ENCODE data around the gene NFIB.

Gene NFIB

GRCh38 chr9:14343261-14344031, 29.5 kb upstream of the NFIB start:
- no peaks in the 10 kb centered on the region for H3K9me3 ChIP-seq (ENCODE audit: control insufficient read depth, low read length)
- no peaks in the 10 kb centered on the region for H3K36me3 ChIP-seq (ENCODE audit: control insufficient read depth, insufficient read depth, low read length)
- no peak overlapping the region for H3K9ac ChIP-seq (ENCODE audit: low read length)
- H3K27me3 ChIP-seq (ENCODE audit: control insufficient read depth, insufficient read depth, low read length): peaks cover 84% of the 10 kb centered on the region
- H3K4me3 ChIP-seq (ENCODE audit: low read length): no peak overlapping the region
- peaks cover 29% of the 10 kb centered on the region for H3K4me1 ChIP-seq (ENCODE audit: control insufficient read depth, insufficient read depth, low read length)

- no peaks in the 10 kb centered on the region for H3K36me3 ChIP-seq (ENCODE audit: control insufficient read depth, insufficient read depth, low read length)
- peaks cover 76% of the 10 kb centered on the region for H3K27me3 ChIP-seq (ENCODE audit: control insufficient read depth, insufficient read depth, low read length)
- no peak overlapping the region for H3K4me3 ChIP-seq (ENCODE audit: low read length)
- H3K9me3 ChIP-seq (ENCODE audit: control insufficient read depth, low read length): no peaks in the 10 kb centered on the region
- H3K4me1 ChIP-seq (ENCODE audit: control insufficient read depth, insufficient read depth, low read length): peaks cover 22% of the 10 kb centered on the region
- no peak overlapping the region for H3K9ac ChIP-seq (ENCODE audit: low read length)
Observed at GRCh38 chr9:14342736-14343135, 28.8 kb upstream of the NFIB start.

- no peaks in the 10 kb centered on the region for H3K9me3 ChIP-seq (ENCODE audit: control insufficient read depth, low read length)
- peaks cover 10% of the 10 kb centered on the region for H3K4me1 ChIP-seq (ENCODE audit: control insufficient read depth, insufficient read depth, low read length)
- no peaks in the 10 kb centered on the region for H3K36me3 ChIP-seq (ENCODE audit: control insufficient read depth, insufficient read depth, low read length)
- no peak overlapping the region for H3K9ac ChIP-seq (ENCODE audit: low read length)
- no peak overlapping the region for H3K4me3 ChIP-seq (ENCODE audit: low read length)
- peaks cover 65% of the 10 kb centered on the region for H3K27me3 ChIP-seq (ENCODE audit: control insufficient read depth, insufficient read depth, low read length)
Observed at GRCh38 chr9:14341437-14342122, 27.6 kb upstream of the NFIB start.

GRCh38 chr9:14340994-14341393, 27.1 kb upstream of the NFIB start:
- H3K9me3 ChIP-seq (ENCODE audit: control insufficient read depth, low read length): no peaks in the 10 kb centered on the region
- H3K27me3 ChIP-seq (ENCODE audit: control insufficient read depth, insufficient read depth, low read length): peaks cover 59% of the 10 kb centered on the region
- H3K36me3 ChIP-seq (ENCODE audit: control insufficient read depth, insufficient read depth, low read length): no peaks in the 10 kb centered on the region
- no peak overlapping the region for H3K4me3 ChIP-seq (ENCODE audit: low read length)
- H3K9ac ChIP-seq (ENCODE audit: low read length): no peak overlapping the region
- peaks cover 4% of the 10 kb centered on the region for H3K4me1 ChIP-seq (ENCODE audit: control insufficient read depth, insufficient read depth, low read length)

GRCh38 chr9:14340219-14340873, 26.4 kb upstream of the NFIB start:
- no peak overlapping the region for H3K4me3 ChIP-seq (ENCODE audit: low read length)
- no peaks in the 10 kb centered on the region for H3K36me3 ChIP-seq (ENCODE audit: control insufficient read depth, insufficient read depth, low read length)
- peaks cover 53% of the 10 kb centered on the region for H3K27me3 ChIP-seq (ENCODE audit: control insufficient read depth, insufficient read depth, low read length)
- H3K9ac ChIP-seq (ENCODE audit: low read length): no peak overlapping the region
- H3K9me3 ChIP-seq (ENCODE audit: control insufficient read depth, low read length): no peaks in the 10 kb centered on the region
- H3K4me1 ChIP-seq (ENCODE audit: control insufficient read depth, insufficient read depth, low read length): no peaks in the 10 kb centered on the region

DNA sequence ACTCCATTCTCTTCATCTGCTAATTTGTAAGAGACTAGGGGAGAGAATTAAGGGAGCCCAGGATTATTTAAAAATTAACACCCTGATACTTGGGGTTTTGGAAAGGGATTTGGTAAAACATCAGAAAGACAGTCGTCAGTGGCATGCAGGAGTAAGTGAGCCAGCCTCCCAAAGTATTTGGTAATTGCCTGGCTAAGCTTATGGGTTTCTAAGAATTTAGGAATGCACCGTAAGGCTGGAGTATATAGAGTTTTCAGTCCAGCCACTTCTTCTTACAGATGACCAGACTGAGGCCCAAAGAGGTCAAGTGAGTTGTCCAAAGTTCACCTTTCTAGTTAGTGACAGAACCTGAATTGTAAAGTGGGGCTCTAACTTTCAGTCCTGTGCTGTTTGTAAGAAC, 25.8 kb upstream of the NFIB start:
- H3K9me3 ChIP-seq (ENCODE audit: control insufficient read depth, low read length): no peaks in the 10 kb centered on the region
- H3K4me1 ChIP-seq (ENCODE audit: control insufficient read depth, insufficient read depth, low read length): no peaks in the 10 kb centered on the region
- H3K36me3 ChIP-seq (ENCODE audit: control insufficient read depth, insufficient read depth, low read length): no peaks in the 10 kb centered on the region
- H3K4me3 ChIP-seq (ENCODE audit: low read length): no peak overlapping the region
- H3K9ac ChIP-seq (ENCODE audit: low read length): no peak overlapping the region
- H3K27me3 ChIP-seq (ENCODE audit: control insufficient read depth, insufficient read depth, low read length): peaks cover 47% of the 10 kb centered on the region

DNA sequence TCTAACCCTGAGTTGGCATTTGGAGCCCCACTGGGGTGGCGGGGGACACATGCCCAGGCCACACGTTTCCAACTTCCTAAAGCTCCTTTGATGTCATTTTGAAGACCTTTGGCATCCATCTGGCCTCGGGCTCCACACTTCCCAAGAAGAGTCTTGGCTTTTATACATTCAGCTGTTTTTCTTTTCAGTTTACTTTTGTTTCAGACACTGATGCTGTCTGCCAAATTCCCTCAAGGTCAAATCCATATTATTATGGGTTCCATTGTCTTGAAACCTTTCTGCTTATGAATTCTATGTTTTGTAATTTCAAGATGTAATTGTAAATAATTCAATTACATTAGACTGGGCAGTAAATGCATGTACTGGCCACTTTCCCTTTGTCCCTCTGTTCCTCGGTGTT, 23.7 kb upstream of the NFIB start:
- H3K27me3 ChIP-seq (ENCODE audit: control insufficient read depth, insufficient read depth, low read length): peaks cover 27% of the 10 kb centered on the region
- H3K36me3 ChIP-seq (ENCODE audit: control insufficient read depth, insufficient read depth, low read length): no peaks in the 10 kb centered on the region
- no peaks in the 10 kb centered on the region for H3K4me1 ChIP-seq (ENCODE audit: control insufficient read depth, insufficient read depth, low read length)
- no peak overlapping the region for H3K9ac ChIP-seq (ENCODE audit: low read length)
- no peaks in the 10 kb centered on the region for H3K9me3 ChIP-seq (ENCODE audit: control insufficient read depth, low read length)
- H3K4me3 ChIP-seq (ENCODE audit: low read length): no peak overlapping the region

DNA sequence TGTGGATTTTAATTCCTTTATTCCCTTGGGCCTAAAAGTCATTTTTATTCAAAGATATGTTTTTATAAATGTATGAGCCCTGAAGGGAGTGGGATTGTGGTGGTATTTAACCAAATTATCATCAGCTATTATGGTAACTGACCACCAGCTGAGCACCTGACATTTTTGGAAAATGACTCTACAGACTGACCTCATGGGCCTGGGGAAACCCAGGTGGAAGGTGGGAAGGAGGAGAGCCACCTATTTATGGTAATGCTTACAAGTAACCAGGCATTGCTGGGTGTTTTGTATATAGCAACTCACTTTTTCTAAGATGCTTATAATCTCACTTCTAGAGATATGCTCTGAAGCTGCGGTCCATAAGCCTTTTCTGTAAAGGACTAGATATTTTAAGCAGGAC, 22.3 kb upstream of the NFIB start:
- no peak overlapping the region for H3K4me3 ChIP-seq (ENCODE audit: low read length)
- H3K9me3 ChIP-seq (ENCODE audit: control insufficient read depth, low read length): no peaks in the 10 kb centered on the region
- H3K9ac ChIP-seq (ENCODE audit: low read length): no peak overlapping the region
- H3K4me1 ChIP-seq (ENCODE audit: control insufficient read depth, insufficient read depth, low read length): no peaks in the 10 kb centered on the region
- H3K36me3 ChIP-seq (ENCODE audit: control insufficient read depth, insufficient read depth, low read length): no peaks in the 10 kb centered on the region
- H3K27me3 ChIP-seq (ENCODE audit: control insufficient read depth, insufficient read depth, low read length): peaks cover 14% of the 10 kb centered on the region

- no peak overlapping the region for H3K4me3 ChIP-seq (ENCODE audit: low read length)
- H3K4me1 ChIP-seq (ENCODE audit: control insufficient read depth, insufficient read depth, low read length): no peaks in the 10 kb centered on the region
- H3K27me3 ChIP-seq (ENCODE audit: control insufficient read depth, insufficient read depth, low read length): no peaks in the 10 kb centered on the region
- no peaks in the 10 kb centered on the region for H3K9me3 ChIP-seq (ENCODE audit: control insufficient read depth, low read length)
- no peaks in the 10 kb centered on the region for H3K36me3 ChIP-seq (ENCODE audit: control insufficient read depth, insufficient read depth, low read length)
- H3K9ac ChIP-seq (ENCODE audit: low read length): no peak overlapping the region
Observed at GRCh38 chr9:14331120-14331519, 17.2 kb upstream of the NFIB start.

DNA sequence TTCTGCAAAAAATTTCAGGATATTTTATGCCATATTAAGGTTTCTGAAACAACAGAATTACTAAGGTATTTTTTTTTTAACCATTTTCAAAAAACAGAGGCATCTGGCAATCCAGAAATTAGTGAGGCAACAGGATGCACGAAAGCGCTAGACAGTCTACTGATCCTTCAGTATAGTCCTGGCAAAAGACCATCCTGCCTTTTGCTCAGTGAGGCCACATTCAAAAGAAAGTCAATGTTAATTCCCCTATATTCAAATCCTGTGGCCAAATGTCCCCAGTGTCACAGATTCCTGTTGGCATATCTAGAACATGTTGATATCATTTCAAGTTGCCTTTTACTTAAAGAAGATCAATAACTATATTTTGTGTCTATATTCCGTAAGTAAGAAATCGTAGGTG, 13.1 kb upstream of the NFIB start:
- H3K4me3 ChIP-seq (ENCODE audit: low read length): no peak overlapping the region
- no peak overlapping the region for H3K9ac ChIP-seq (ENCODE audit: low read length)
- H3K4me1 ChIP-seq (ENCODE audit: control insufficient read depth, insufficient read depth, low read length): no peaks in the 10 kb centered on the region
- H3K9me3 ChIP-seq (ENCODE audit: control insufficient read depth, low read length): no peaks in the 10 kb centered on the region
- no peaks in the 10 kb centered on the region for H3K36me3 ChIP-seq (ENCODE audit: control insufficient read depth, insufficient read depth, low read length)
- no peaks in the 10 kb centered on the region for H3K27me3 ChIP-seq (ENCODE audit: control insufficient read depth, insufficient read depth, low read length)

DNA sequence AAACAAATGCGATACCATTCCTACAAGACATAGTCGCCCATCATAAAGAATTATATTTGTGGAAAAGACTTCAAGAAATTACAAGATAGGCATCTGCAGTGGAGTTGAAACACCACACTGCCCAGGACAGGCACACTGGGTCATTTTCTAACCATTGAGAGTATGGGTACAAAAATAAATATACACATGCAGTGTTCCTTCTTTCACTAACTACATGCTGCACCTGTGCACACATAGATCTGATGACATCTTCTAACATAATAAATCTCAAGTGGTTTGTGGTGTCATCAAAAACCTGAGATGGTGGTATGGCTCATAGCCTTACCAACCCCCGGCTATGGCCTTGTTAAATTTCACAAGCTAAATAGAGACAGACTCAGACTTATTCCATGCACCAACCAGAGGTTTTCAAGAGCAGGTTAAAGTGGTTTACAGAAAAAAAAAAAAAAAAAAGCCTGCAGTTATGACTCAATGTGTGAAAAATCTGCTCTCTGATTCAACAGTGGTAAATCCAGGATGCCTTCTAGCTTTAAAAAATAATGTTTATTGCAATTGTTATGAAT, 12.4 kb upstream of the NFIB start:
- Histone ChIP-seq H3K4me3 (ENCODE audit: low read length) (no peak overlapping the region), H3K36me3 (ENCODE audit: control insufficient read depth, insufficient read depth, low read length) (no peaks in the 10 kb centered on the region), H3K4me1 (ENCODE audit: control insufficient read depth, insufficient read depth, low read length) (peaks cover 4% of the 10 kb centered on the region), H3K27me3 (ENCODE audit: control insufficient read depth, insufficient read depth, low read length) (no peaks in the 10 kb centered on the region), H3K9me3 (ENCODE audit: control insufficient read depth, low read length) (no peaks in the 10 kb centered on the region), H3K9ac (ENCODE audit: low read length) (no peak overlapping the region)

GRCh38 chr9:14325147-14325546, 11.2 kb upstream of the NFIB start:
- no peaks in the 10 kb centered on the region for H3K27me3 ChIP-seq (ENCODE audit: control insufficient read depth, insufficient read depth, low read length)
- peaks cover 14% of the 10 kb centered on the region for H3K4me1 ChIP-seq (ENCODE audit: control insufficient read depth, insufficient read depth, low read length)
- no peak overlapping the region for H3K4me3 ChIP-seq (ENCODE audit: low read length)
- no peaks in the 10 kb centered on the region for H3K36me3 ChIP-seq (ENCODE audit: control insufficient read depth, insufficient read depth, low read length)
- H3K9me3 ChIP-seq (ENCODE audit: control insufficient read depth, low read length): no peaks in the 10 kb centered on the region
- H3K9ac ChIP-seq (ENCODE audit: low read length): no peak overlapping the region

Data from mucosa of stomach (tissue), 1 donor.